NB4 (cell line): ENCODE measurements around the gene IRF5.

Source experiments
- MYC ChIP-seq: IDR thresholded peaks from 2 replicates; pipeline ENCODE4 v1.6.1; 2011; ENCODE audit warnings: low read depth, low read length
- POLR2A ChIP-seq: IDR thresholded peaks from 2 replicates; pipeline ENCODE4 v1.6.1; 2011; ENCODE audit warnings: mild to moderate bottlenecking; ENCODE audit not compliant: insufficient read length; ENCODE audit errors: extremely low read depth
- TF ChIP-seq, protein P1 (sequence below): IDR thresholded peaks from one replicate; pipeline ENCODE4 v1.5.1; 2012; ENCODE audit warnings: low read depth, low read length
- TF ChIP-seq, protein P2 (sequence below): IDR thresholded peaks from 2 replicates; pipeline ENCODE4 v1.6.1; 2011; ENCODE audit warnings: low read depth, low read length

DNA sequence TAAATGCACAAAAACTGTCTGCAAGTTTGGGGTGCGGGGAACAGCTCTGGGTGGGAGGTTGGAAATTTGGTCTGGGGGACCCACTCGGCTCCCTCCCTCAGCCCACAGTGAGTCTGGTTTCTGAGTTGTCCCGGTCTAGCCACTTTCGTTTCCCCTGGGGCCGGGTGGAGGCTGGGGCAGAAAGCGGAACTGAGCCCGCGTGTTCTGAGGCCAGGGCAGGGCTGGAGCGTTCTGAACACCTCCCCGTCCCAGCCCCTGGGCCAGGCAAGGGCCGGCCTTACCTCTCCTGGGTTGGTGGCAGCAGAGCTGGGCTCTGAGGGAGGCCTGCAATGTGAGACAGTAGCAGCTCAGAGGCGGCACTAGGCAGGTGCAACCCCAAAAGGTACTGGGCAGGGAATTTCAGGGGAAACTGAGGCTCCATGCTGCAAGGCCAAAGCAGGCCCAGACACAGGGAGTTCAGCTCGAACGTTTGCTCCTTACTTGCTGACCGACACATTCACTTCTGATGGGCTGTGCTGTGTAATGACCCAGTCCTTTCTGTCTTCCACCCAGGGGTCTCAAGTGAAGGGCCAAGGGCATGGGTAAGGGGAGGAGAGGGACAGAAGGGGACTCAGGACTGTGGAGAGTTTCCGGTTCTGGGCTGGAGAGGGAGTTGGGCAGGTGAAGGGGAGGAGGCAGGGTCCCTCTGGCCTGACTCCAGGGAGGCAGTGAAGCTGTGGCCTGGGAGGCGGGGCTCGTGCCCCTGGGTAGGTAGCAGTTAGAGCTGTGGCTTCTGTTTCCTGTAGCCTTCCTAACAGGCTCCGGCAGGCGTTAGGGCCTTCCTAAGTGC, 3.0 kb downstream of the IRF5 start:
- TF ChIP-seq POLR2A (peak; percentile 47), MYC (peak; percentile 91)
- TF ChIP-seq, protein P1, sequence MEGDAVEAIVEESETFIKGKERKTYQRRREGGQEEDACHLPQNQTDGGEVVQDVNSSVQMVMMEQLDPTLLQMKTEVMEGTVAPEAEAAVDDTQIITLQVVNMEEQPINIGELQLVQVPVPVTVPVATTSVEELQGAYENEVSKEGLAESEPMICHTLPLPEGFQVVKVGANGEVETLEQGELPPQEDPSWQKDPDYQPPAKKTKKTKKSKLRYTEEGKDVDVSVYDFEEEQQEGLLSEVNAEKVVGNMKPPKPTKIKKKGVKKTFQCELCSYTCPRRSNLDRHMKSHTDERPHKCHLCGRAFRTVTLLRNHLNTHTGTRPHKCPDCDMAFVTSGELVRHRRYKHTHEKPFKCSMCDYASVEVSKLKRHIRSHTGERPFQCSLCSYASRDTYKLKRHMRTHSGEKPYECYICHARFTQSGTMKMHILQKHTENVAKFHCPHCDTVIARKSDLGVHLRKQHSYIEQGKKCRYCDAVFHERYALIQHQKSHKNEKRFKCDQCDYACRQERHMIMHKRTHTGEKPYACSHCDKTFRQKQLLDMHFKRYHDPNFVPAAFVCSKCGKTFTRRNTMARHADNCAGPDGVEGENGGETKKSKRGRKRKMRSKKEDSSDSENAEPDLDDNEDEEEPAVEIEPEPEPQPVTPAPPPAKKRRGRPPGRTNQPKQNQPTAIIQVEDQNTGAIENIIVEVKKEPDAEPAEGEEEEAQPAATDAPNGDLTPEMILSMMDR, result no peak
- TF ChIP-seq, protein P2, sequence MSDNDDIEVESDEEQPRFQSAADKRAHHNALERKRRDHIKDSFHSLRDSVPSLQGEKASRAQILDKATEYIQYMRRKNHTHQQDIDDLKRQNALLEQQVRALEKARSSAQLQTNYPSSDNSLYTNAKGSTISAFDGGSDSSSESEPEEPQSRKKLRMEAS, result peak; percentile 92
